Spleen (tissue), 7 donors: ENCODE data around the gene DNAJB8.

ENCODE experiments used
- POLR2A ChIP-seq, 3 donors: fragments of 450-650 bp; IDR thresholded peaks; one replicate each; pipeline ENCODE4 v1.5.1; 2017; ENCODE audit warnings: antibody characterized with exemption in 3 of 3, mild to moderate bottlenecking in 1 of 3
- POLR2AphosphoS5 ChIP-seq, 3 donors: sonication (generic); formaldehyde crosslinking; IDR thresholded peaks; one replicate each; pipeline ENCODE4 v1.5.1; 2017; ENCODE audit warnings: antibody characterized with exemption in 3 of 3
- TF ChIP-seq, protein P1 (sequence below), 11 experiments: fragments of 200-600 bp in 7 of 11; fragments of 450-650 bp in 4 of 11; sonication (generic) in 4 of 11; IDR thresholded peaks in 8 of 11; conservative IDR thresholded peaks in 3 of 11; 1 replicate in 7 of 11; 2 replicates in 4 of 11; pipeline versions ENCODE4 v1.4.0 to v1.8.0; 2016 to 2021; ENCODE audit warnings: antibody characterized with exemption in 11 of 11, inconsistent platforms in 4 of 11, mild to moderate bottlenecking in 1 of 11
- donor health status: DM: no; HTN: no; CAD: no; lungs with moderate emphysema.
- donor health status: DM: no; HTN: no; CAD: no.
- donor health status: DM: no; HTN: no; CAD: no.

DNA sequence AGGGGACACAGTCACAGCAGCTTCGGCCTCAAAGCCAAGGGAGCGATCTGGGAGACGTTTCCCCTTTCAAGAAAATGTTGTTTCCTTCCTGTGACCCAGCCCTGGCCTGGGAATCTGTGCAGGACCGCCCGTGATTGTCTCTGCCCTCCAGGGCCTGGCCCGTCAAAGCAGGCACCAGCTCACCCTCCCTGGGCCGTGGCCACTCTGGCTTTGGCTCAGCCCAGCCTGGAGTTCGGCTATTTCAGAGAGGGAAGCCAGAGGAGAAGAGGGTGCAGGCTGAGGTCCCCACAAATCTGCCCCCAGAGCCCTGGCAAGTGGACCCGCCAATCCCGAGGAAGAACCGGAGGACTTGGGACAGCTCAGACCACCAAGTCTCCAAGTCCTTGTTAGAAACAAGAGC lies 13.6 kb upstream of the DNAJB8 start:
- TF ChIP-seq, protein P1, sequence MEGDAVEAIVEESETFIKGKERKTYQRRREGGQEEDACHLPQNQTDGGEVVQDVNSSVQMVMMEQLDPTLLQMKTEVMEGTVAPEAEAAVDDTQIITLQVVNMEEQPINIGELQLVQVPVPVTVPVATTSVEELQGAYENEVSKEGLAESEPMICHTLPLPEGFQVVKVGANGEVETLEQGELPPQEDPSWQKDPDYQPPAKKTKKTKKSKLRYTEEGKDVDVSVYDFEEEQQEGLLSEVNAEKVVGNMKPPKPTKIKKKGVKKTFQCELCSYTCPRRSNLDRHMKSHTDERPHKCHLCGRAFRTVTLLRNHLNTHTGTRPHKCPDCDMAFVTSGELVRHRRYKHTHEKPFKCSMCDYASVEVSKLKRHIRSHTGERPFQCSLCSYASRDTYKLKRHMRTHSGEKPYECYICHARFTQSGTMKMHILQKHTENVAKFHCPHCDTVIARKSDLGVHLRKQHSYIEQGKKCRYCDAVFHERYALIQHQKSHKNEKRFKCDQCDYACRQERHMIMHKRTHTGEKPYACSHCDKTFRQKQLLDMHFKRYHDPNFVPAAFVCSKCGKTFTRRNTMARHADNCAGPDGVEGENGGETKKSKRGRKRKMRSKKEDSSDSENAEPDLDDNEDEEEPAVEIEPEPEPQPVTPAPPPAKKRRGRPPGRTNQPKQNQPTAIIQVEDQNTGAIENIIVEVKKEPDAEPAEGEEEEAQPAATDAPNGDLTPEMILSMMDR (IDR thresholded peaks at IDR 0.05 in 8 of 11, conservative IDR thresholded peaks at IDR 0.05 in 3 of 11): no peak
- TF ChIP-seq POLR2AphosphoS5 (IDR thresholded peaks at IDR 0.05) (peak; percentile 47 to 81 (median 73)), POLR2A (IDR thresholded peaks at IDR 0.05) (no peak)
